ENCODE measurements around the gene PARD3. TPM values are rescaled to one million over a fixed set of nuclear protein-coding genes. Genes with fewer than 3 reads are reported as not detected.

Gene PARD3
- total and polyA plus RNA-seq, 3 donors from 2014 or later = 31.8 to 59.5 (median 49.5) TPM

DNA sequence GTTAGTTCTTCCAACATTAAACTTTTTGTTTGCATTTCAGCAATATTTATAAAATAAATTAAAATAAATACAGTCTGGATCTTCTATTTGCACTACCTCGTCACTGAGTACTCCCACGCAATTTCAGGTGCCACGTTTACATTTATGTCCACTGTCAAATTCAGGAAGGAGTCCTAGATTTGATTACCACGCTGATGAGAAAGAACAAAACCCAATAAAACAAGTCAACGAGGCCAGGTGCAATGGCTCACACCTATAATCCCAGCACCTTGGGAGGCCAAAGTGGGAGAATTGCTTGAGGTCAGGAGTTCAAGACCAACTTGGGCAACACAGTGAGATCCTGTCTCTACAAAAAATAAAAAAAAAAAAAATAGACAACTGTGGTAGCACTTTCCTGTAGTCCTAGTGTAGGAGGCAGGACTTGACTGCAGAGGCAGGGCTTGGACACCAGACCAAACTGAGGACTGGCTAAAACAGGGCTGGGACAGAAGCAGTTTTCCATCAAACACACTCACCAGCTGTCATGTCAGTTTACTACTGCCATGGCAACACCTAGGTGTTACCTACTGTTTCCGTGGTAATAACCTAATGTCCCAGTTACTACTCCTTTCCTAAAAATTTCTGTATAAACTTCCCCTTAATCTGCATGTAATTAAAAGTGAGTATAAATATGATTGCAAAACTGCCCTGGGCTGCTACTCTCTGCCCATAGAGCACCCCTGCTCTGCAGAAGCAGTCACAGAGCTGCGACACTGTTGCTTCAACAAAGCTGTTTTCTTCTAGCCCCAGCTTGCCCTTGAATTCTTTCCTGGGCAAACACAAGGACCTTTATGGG is 341.7 kb downstream of the PARD3 start:
- H3K4me1 ChIP-seq = peaks cover 7% of the 10 kb centered on the region
- H3K36me3 ChIP-seq (ENCODE audit: low read depth, missing control alignments) = no peaks in the 10 kb centered on the region
- H3K27ac ChIP-seq = no peak overlapping the region
- intact Hi-C loops (cut with DNase I; ENCODE audit: low total_unique reads) = no loop called here
- no peak for DNase-seq
- H3K4me3 ChIP-seq = no peak overlapping the region
- 89 to 90% methylated on average over 7 of the region's 7 CpGs for WGBS, 2 donors
- no peaks in the 10 kb centered on the region for H3K9me3 ChIP-seq
- TF ChIP-seq, protein P1, sequence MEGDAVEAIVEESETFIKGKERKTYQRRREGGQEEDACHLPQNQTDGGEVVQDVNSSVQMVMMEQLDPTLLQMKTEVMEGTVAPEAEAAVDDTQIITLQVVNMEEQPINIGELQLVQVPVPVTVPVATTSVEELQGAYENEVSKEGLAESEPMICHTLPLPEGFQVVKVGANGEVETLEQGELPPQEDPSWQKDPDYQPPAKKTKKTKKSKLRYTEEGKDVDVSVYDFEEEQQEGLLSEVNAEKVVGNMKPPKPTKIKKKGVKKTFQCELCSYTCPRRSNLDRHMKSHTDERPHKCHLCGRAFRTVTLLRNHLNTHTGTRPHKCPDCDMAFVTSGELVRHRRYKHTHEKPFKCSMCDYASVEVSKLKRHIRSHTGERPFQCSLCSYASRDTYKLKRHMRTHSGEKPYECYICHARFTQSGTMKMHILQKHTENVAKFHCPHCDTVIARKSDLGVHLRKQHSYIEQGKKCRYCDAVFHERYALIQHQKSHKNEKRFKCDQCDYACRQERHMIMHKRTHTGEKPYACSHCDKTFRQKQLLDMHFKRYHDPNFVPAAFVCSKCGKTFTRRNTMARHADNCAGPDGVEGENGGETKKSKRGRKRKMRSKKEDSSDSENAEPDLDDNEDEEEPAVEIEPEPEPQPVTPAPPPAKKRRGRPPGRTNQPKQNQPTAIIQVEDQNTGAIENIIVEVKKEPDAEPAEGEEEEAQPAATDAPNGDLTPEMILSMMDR (IDR thresholded peaks at IDR 0.05) = no peak
- TF ChIP-seq POLR2A (IDR thresholded peaks at IDR 0.05) = no peak
- no peaks in the 10 kb centered on the region for H3K27me3 ChIP-seq

DNA sequence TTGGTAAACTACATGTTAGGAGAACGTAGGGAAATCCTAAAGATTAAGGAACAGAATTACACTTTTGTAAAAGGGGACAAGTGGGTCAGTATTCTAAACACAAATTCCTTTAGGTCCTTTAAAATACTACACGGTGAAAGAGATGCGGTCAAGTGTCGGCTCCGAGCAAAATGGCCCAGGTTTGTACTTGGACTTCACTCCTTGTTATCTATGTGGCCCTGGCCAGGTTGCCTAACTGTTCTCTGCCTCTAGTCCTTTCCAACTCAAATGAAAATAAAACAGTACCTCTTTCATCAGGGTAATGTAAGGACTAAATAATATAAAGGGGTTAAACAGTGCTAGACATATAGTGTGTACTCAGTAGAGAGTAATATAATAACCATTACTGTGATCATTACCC is 344.8 kb downstream of the PARD3 start:
- no peak overlapping the region for H3K27ac ChIP-seq

DNA sequence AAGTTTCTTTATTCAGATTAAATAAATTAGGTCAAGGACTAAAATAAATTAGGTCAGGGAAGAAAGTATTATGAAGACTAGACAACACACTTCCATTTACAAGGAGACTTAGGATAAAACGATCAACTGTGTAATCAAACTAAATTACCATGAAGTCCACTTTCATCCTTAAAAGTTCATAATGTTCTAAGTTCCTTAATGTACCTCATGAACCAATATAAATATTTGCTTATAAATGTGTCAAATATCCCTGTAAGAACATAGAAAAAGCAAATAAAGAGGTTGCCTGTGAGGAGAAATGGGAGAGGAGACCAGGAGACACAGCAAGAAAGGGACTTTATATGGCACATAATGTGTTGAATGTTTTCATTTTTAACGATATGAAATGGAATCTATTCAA is 345.6 kb downstream of the PARD3 start:
- intact Hi-C loops (cut with DNase I; ENCODE audit: low total_unique reads) = no loop called here
- H3K27ac ChIP-seq = no peak overlapping the region

More for the DNA sequence above, 344.8 kb downstream of the PARD3 start:
- no peaks in the 10 kb centered on the region for H3K27me3 ChIP-seq
- H3K4me1 ChIP-seq = peaks cover 7% of the 10 kb centered on the region
- H3K9me3 ChIP-seq = no peaks in the 10 kb centered on the region
- DNase-seq = no peak
- no peak overlapping the region for H3K4me3 ChIP-seq
- intact Hi-C loops (cut with DNase I; ENCODE audit: low total_unique reads) = no loop called here
- 94 to 97% methylated on average over 5 of the region's 5 CpGs for WGBS, 2 donors
- TF ChIP-seq, protein P1 (IDR thresholded peaks at IDR 0.05) = no peak
- TF ChIP-seq POLR2A (IDR thresholded peaks at IDR 0.05) = no peak
- no peaks in the 10 kb centered on the region for H3K36me3 ChIP-seq (ENCODE audit: low read depth, missing control alignments)

DNA sequence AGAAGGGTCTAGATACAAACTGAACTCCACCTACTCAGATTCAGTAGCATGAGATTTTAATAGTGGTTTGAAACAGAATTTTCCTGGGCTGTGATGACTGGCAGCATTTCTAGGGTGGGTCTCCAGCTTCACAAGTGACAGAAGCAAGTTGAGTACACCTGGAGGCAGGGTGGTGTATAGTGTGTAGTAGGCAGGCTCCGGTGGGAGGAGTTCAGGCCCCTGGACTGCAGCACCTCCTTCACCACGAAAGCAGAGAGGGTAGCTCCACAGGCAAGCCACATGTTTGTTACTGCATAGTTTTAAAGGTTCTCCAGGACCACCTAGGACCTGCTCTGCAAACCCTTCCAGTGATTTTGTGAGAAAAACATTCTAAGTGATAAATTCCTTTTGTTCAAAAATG is 347.2 kb downstream of the PARD3 start:
- Histone ChIP-seq H3K36me3 (ENCODE audit: low read depth, missing control alignments) (no peaks in the 10 kb centered on the region), H3K4me3 (no peak overlapping the region), H3K27me3 (no peaks in the 10 kb centered on the region), H3K9me3 (no peaks in the 10 kb centered on the region), H3K4me1 (no peaks in the 10 kb centered on the region), H3K27ac (no peak overlapping the region)
- intact Hi-C loops (cut with DNase I; ENCODE audit: low total_unique reads) = no loop called here
- 91 to 94% methylated on average over 2 of the region's 2 CpGs for WGBS, 2 donors
- no peak for TF ChIP-seq POLR2A (IDR thresholded peaks at IDR 0.05)
- TF ChIP-seq, protein P1 (IDR thresholded peaks at IDR 0.05) = no peak
- DNase-seq = no peak

More for the DNA sequence above, 345.6 kb downstream of the PARD3 start:
- Histone ChIP-seq H3K27me3 (no peaks in the 10 kb centered on the region), H3K4me1 (peaks cover 7% of the 10 kb centered on the region), H3K9me3 (no peaks in the 10 kb centered on the region), H3K36me3 (ENCODE audit: low read depth, missing control alignments) (no peaks in the 10 kb centered on the region), H3K4me3 (no peak overlapping the region)
- TF ChIP-seq, protein P1 (IDR thresholded peaks at IDR 0.05) = no peak
- no peak for TF ChIP-seq POLR2A (IDR thresholded peaks at IDR 0.05)
- 60 to 65% methylated on average over 2 of the region's 2 CpGs for WGBS, 2 donors
- DNase-seq = no peak

DNA sequence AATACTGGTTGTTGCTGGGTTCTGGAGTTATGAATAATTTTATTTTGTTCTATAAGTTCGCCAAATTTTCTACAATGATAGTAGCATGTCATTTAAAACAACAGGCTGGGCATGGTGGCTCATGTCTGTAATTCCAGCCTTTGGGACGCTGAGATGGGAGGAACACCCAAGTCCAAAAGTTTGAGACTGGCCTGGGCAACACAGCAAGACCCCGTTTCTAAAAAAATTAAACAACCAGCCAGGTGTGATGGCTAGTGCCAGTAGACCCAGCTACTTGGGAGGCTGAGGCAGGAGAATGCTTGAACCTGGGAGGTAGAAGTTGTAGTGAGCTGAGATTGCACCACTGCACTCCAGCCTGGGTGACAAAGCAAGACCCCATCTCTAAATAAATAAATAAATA is 347.7 kb downstream of the PARD3 start:
- intact Hi-C loops (cut with DNase I; ENCODE audit: low total_unique reads) = no loop called here

More for the DNA sequence above, 347.7 kb downstream of the PARD3 start:
- TF ChIP-seq POLR2A (IDR thresholded peaks at IDR 0.05) = no peak
- TF ChIP-seq, protein P1 (IDR thresholded peaks at IDR 0.05) = no peak
- DNase-seq = no peak
- Histone ChIP-seq H3K36me3 (ENCODE audit: low read depth, missing control alignments) (no peaks in the 10 kb centered on the region), H3K27me3 (no peaks in the 10 kb centered on the region), H3K27ac (no peak overlapping the region), H3K4me1 (no peaks in the 10 kb centered on the region), H3K9me3 (no peaks in the 10 kb centered on the region), H3K4me3 (no peak overlapping the region)
- WGBS, 2 donors = 88 to 93% methylated on average over 3 of the region's 3 CpGs
